ENCODE results near the gene GIMAP2. TPM values are rescaled to one million over a fixed set of nuclear protein-coding genes. Genes with fewer than 3 reads are reported as not detected.
"Not testable (repeated sequence)": the region's sequence is repeated elsewhere in the genome, so short reads cannot be mapped to it uniquely, and the experiment has no call there.

The GIMAP2 gene
- polyA plus RNA-seq, 4 donors = 3.8 to 14.1 (median 9.2) TPM

- Histone ChIP-seq H3K4me1 (ENCODE audit: control insufficient read depth in 3 of 3, insufficient read depth in 2 of 3, low read depth in 1 of 3, low read length in 2 of 3) (no peaks in the 10 kb centered on the region), H3K27me3 (ENCODE audit: control insufficient read depth in 3 of 3, insufficient read depth in 3 of 3, low read length in 3 of 3) (no peaks in the 10 kb centered on the region), H3K36me3 (ENCODE audit: control insufficient read depth in 3 of 3, insufficient read depth in 2 of 3, low read depth in 1 of 3, low read length in 3 of 3) (no peaks in the 10 kb centered on the region), H3K9me3 (ENCODE audit: control insufficient read depth in 2 of 2, insufficient read depth in 1 of 2, low read depth in 1 of 2, low read length in 1 of 2) (peaks cover 0 to 7% of the 10 kb centered on the region in 2 donors), H3K4me3 (ENCODE audit: low read depth in 1 of 3, low read length in 3 of 3) (no peak overlapping the region), H3K27ac (ENCODE audit: low read depth in 1 of 3, low read length in 2 of 3) (no peak overlapping the region)
- WGBS, 3 donors = 25 to 74% (median 49%) methylated on average over 5 of the region's 5 CpGs
- no peak for FAIRE-seq
- no peak for DNase-seq
Measured at GRCh38 chr7:150656047-150656446, 29.5 kb upstream of the GIMAP2 start.

GRCh38 chr7:150657526-150657925 is 28.0 kb upstream of the GIMAP2 start:
- no peaks in the 10 kb centered on the region for H3K4me1 ChIP-seq (ENCODE audit: control insufficient read depth in 3 of 3, insufficient read depth in 2 of 3, low read depth in 1 of 3, low read length in 2 of 3)
- peaks cover 0 to 7% of the 10 kb centered on the region in 2 donors for H3K9me3 ChIP-seq (ENCODE audit: control insufficient read depth in 2 of 2, insufficient read depth in 1 of 2, low read depth in 1 of 2, low read length in 1 of 2)
- FAIRE-seq = no peak
- DNase-seq = no peak
- no peak overlapping the region for H3K27ac ChIP-seq (ENCODE audit: low read depth in 1 of 3, low read length in 2 of 3)
- H3K4me3 ChIP-seq (ENCODE audit: low read depth in 1 of 3, low read length in 3 of 3) = no peak overlapping the region
- 57 to 77% (median 70%) methylated on average over 3 of the region's 3 CpGs for WGBS, 3 donors
- no peaks in the 10 kb centered on the region for H3K27me3 ChIP-seq (ENCODE audit: control insufficient read depth in 3 of 3, insufficient read depth in 3 of 3, low read length in 3 of 3)
- H3K36me3 ChIP-seq (ENCODE audit: control insufficient read depth in 3 of 3, insufficient read depth in 2 of 3, low read depth in 1 of 3, low read length in 3 of 3) = no peaks in the 10 kb centered on the region

- no peaks in the 10 kb centered on the region for H3K27me3 ChIP-seq (ENCODE audit: control insufficient read depth in 3 of 3, insufficient read depth in 3 of 3, low read length in 3 of 3)
- no peak for DNase-seq
- H3K27ac ChIP-seq (ENCODE audit: low read depth in 1 of 3, low read length in 2 of 3) = no peak overlapping the region
- H3K9me3 ChIP-seq (ENCODE audit: control insufficient read depth in 2 of 2, insufficient read depth in 1 of 2, low read depth in 1 of 2, low read length in 1 of 2) = peaks cover 0 to 7% of the 10 kb centered on the region in 2 donors
- no peak overlapping the region for H3K4me3 ChIP-seq (ENCODE audit: low read depth in 1 of 3, low read length in 3 of 3)
- no peaks in the 10 kb centered on the region for H3K4me1 ChIP-seq (ENCODE audit: control insufficient read depth in 3 of 3, insufficient read depth in 2 of 3, low read depth in 1 of 3, low read length in 2 of 3)
- 79 to 81% (median 79%) methylated on average over 4 of the region's 4 CpGs for WGBS, 3 donors
- no peaks in the 10 kb centered on the region for H3K36me3 ChIP-seq (ENCODE audit: control insufficient read depth in 3 of 3, insufficient read depth in 2 of 3, low read depth in 1 of 3, low read length in 3 of 3)
- FAIRE-seq = no peak
Measured at GRCh38 chr7:150660939-150661613, 24.4 kb upstream of the GIMAP2 start.

- FAIRE-seq; DNase-seq; H3K4me3 ChIP-seq (ENCODE audit: low read depth in 1 of 3, low read length in 3 of 3); H3K27me3 ChIP-seq (ENCODE audit: control insufficient read depth in 3 of 3, insufficient read depth in 3 of 3, low read length in 3 of 3); H3K4me1 ChIP-seq (ENCODE audit: control insufficient read depth in 3 of 3, insufficient read depth in 2 of 3, low read depth in 1 of 3, low read length in 2 of 3); H3K36me3 ChIP-seq (ENCODE audit: control insufficient read depth in 3 of 3, insufficient read depth in 2 of 3, low read depth in 1 of 3, low read length in 3 of 3); H3K9me3 ChIP-seq (ENCODE audit: control insufficient read depth in 2 of 2, insufficient read depth in 1 of 2, low read depth in 1 of 2, low read length in 1 of 2): not testable (repeated sequence)
- H3K27ac ChIP-seq (ENCODE audit: low read depth in 1 of 3, low read length in 2 of 3) = peak overlapping the region in 1 of 3 donors; percentile 69
Measured at GRCh38 chr7:150662821-150663220, 22.7 kb upstream of the GIMAP2 start.

GRCh38 chr7:150663802-150664494 is 21.6 kb upstream of the GIMAP2 start:
- H3K9me3 ChIP-seq (ENCODE audit: control insufficient read depth in 2 of 2, insufficient read depth in 1 of 2, low read depth in 1 of 2, low read length in 1 of 2) = peaks cover 0 to 3% of the 10 kb centered on the region in 2 donors
- H3K36me3 ChIP-seq (ENCODE audit: control insufficient read depth in 3 of 3, insufficient read depth in 2 of 3, low read depth in 1 of 3, low read length in 3 of 3) = no peaks in the 10 kb centered on the region
- no peak overlapping the region for H3K4me3 ChIP-seq (ENCODE audit: low read depth in 1 of 3, low read length in 3 of 3)
- DNase-seq (peak in 1 of 2 donors; percentile 67), FAIRE-seq (no peak)
- WGBS, 3 donors = 70 to 75% (median 74%) methylated on average over 4 of the region's 4 CpGs
- no peaks in the 10 kb centered on the region for H3K4me1 ChIP-seq (ENCODE audit: control insufficient read depth in 3 of 3, insufficient read depth in 2 of 3, low read depth in 1 of 3, low read length in 2 of 3)
- H3K27me3 ChIP-seq (ENCODE audit: control insufficient read depth in 3 of 3, insufficient read depth in 3 of 3, low read length in 3 of 3) = no peaks in the 10 kb centered on the region
- H3K27ac ChIP-seq (ENCODE audit: low read depth in 1 of 3, low read length in 2 of 3) = peak overlapping the region in 2 of 3 donors; percentile 69 to 79

GRCh38 chr7:150665089-150665748 is 20.3 kb upstream of the GIMAP2 start:
- Histone ChIP-seq H3K36me3 (ENCODE audit: control insufficient read depth in 3 of 3, insufficient read depth in 2 of 3, low read depth in 1 of 3, low read length in 3 of 3) (no peaks in the 10 kb centered on the region), H3K4me3 (ENCODE audit: low read depth in 1 of 3, low read length in 3 of 3) (no peak overlapping the region), H3K27me3 (ENCODE audit: control insufficient read depth in 3 of 3, insufficient read depth in 3 of 3, low read length in 3 of 3) (no peaks in the 10 kb centered on the region), H3K4me1 (ENCODE audit: control insufficient read depth in 3 of 3, insufficient read depth in 2 of 3, low read depth in 1 of 3, low read length in 2 of 3) (no peaks in the 10 kb centered on the region), H3K9me3 (ENCODE audit: control insufficient read depth in 2 of 2, insufficient read depth in 1 of 2, low read depth in 1 of 2, low read length in 1 of 2) (peaks cover 0 to 3% of the 10 kb centered on the region in 2 donors), H3K27ac (ENCODE audit: low read depth in 1 of 3, low read length in 2 of 3) (peak overlapping the region in 2 of 3 donors; percentile 69 to 79)
- no peak for FAIRE-seq
- DNase-seq = no peak
- WGBS, 3 donors = 80 to 83% (median 83%) methylated on average over 9 of the region's 9 CpGs

- WGBS, 3 donors = 79 to 89% (median 84%) methylated on average over 2 of the region's 2 CpGs
- no peak overlapping the region for H3K4me3 ChIP-seq (ENCODE audit: low read depth in 1 of 3, low read length in 3 of 3)
- H3K27me3 ChIP-seq (ENCODE audit: control insufficient read depth in 3 of 3, insufficient read depth in 3 of 3, low read length in 3 of 3) = no peaks in the 10 kb centered on the region
- no peaks in the 10 kb centered on the region for H3K4me1 ChIP-seq (ENCODE audit: control insufficient read depth in 3 of 3, insufficient read depth in 2 of 3, low read depth in 1 of 3, low read length in 2 of 3)
- peak overlapping the region in 2 of 3 donors; percentile 56 to 79 for H3K27ac ChIP-seq (ENCODE audit: low read depth in 1 of 3, low read length in 2 of 3)
- FAIRE-seq (no peak), DNase-seq (no peak)
- peaks cover 0 to 3% of the 10 kb centered on the region in 2 donors for H3K9me3 ChIP-seq (ENCODE audit: control insufficient read depth in 2 of 2, insufficient read depth in 1 of 2, low read depth in 1 of 2, low read length in 1 of 2)
- no peaks in the 10 kb centered on the region for H3K36me3 ChIP-seq (ENCODE audit: control insufficient read depth in 3 of 3, insufficient read depth in 2 of 3, low read depth in 1 of 3, low read length in 3 of 3)
Measured at GRCh38 chr7:150665896-150666295, 19.6 kb upstream of the GIMAP2 start.

- FAIRE-seq = no peak
- no peaks in the 10 kb centered on the region for H3K36me3 ChIP-seq (ENCODE audit: control insufficient read depth in 3 of 3, insufficient read depth in 2 of 3, low read depth in 1 of 3, low read length in 3 of 3)
- no peak overlapping the region for H3K4me3 ChIP-seq (ENCODE audit: low read depth in 1 of 3, low read length in 3 of 3)
- H3K9me3 ChIP-seq (ENCODE audit: control insufficient read depth in 2 of 2, insufficient read depth in 1 of 2, low read depth in 1 of 2, low read length in 1 of 2) = peaks cover 0 to 3% of the 10 kb centered on the region in 2 donors
- no peaks in the 10 kb centered on the region for H3K27me3 ChIP-seq (ENCODE audit: control insufficient read depth in 3 of 3, insufficient read depth in 3 of 3, low read length in 3 of 3)
- H3K4me1 ChIP-seq (ENCODE audit: control insufficient read depth in 3 of 3, insufficient read depth in 2 of 3, low read depth in 1 of 3, low read length in 2 of 3) = no peaks in the 10 kb centered on the region
- no peak for DNase-seq
- H3K27ac ChIP-seq (ENCODE audit: low read depth in 1 of 3, low read length in 2 of 3) = peak overlapping the region in 2 of 3 donors; percentile 16 to 59
Measured at GRCh38 chr7:150666412-150666811, 19.1 kb upstream of the GIMAP2 start.
